ENCODE data around the gene TEC.

DNA sequence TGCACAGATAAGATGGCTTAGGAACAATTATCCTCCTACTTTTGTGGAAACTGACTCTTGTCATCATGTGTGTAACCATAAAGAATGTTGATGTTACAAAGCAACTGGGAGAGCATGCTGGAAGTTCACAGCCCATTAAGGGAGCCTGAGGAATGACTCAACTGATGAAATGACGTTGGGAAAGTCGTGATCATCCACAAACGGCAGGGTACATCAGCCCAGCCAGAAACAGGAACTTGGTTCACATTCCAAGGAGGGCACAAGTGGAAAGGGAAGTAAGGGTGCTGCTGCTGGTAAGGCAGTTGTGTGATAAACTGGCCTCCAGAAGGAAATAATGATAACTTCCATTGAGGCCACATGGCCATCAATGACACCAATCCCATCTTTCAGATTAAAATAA lies 6.7 kb downstream of the TEC start:
- TF ChIP-seq POLR2A (IDR thresholded peaks at IDR 0.05; ENCODE audit: low read length) = no peak
- TF ChIP-seq GATA1 (IDR thresholded peaks at IDR 0.05; ENCODE audit: low read depth, low read length) = no peak

Measured in erythroblast (primary cell).